Astrocyte (in vitro differentiated cells and primary cell): Measurements from ENCODE around the gene GPATCH1.

Source experiments
- CTCF ChIP-seq: IDR thresholded peaks from 2 replicates; pipeline ENCODE4 v1.5.1; 2011; ENCODE audit warnings: low read depth, mild to moderate bottlenecking, inconsistent platforms, low read length, moderate library complexity; ENCODE audit not compliant: insufficient read depth
- EZH2 ChIP-seq: IDR thresholded peaks from 2 replicates; pipeline ENCODE4 v1.6.1; 2012; ENCODE audit warnings: mild to moderate bottlenecking, low read length, inconsistent platforms; ENCODE audit not compliant: insufficient read depth

GRCh38 chr19:33175156-33175782 lies 94.3 kb downstream of the GPATCH1 start:
- TF ChIP-seq EZH2 (no peak), CTCF (no peak)
